ENCODE results near the gene COLEC12.
"Not testable (repeated sequence)": the region's sequence is repeated elsewhere in the genome, so short reads cannot be mapped to it uniquely, and the experiment has no call there.

COLEC12 gene

DNA sequence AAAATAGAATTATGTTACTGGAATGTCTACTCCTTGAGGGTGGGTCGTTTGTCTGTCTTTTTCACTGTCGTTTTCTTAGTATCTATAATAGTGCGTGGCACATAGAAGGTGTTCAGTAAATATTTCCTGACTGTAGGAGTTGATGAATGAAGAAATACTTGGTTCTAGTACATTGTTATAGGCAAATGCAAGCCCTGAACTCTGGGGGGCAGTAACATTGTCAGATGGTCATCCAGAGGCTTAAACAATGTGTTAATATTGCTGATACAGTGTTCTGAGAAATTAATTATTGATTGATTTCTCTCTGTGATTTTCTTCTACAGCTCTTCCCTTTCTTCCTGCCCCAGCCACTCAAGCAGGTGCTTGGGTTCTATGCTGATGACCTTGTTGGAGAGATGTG is 208.2 kb downstream of the COLEC12 start:
- DNase-seq (ENCODE audit: extremely low spot score): no peak
- ChIA-PET POLR2A (no interaction called here), CTCF (interaction anchor here (2.1 kb wide), 1 partner anchor 11 kb away, joined by 4 read pairs; no protein-coding TSS in a partner anchor)
- TF ChIP-seq, protein P1, sequence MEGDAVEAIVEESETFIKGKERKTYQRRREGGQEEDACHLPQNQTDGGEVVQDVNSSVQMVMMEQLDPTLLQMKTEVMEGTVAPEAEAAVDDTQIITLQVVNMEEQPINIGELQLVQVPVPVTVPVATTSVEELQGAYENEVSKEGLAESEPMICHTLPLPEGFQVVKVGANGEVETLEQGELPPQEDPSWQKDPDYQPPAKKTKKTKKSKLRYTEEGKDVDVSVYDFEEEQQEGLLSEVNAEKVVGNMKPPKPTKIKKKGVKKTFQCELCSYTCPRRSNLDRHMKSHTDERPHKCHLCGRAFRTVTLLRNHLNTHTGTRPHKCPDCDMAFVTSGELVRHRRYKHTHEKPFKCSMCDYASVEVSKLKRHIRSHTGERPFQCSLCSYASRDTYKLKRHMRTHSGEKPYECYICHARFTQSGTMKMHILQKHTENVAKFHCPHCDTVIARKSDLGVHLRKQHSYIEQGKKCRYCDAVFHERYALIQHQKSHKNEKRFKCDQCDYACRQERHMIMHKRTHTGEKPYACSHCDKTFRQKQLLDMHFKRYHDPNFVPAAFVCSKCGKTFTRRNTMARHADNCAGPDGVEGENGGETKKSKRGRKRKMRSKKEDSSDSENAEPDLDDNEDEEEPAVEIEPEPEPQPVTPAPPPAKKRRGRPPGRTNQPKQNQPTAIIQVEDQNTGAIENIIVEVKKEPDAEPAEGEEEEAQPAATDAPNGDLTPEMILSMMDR (IDR thresholded peaks at IDR 0.05; ENCODE audit: control extremely low read depth, extremely low read depth, low read depth, missing control alignments): no peak

DNA sequence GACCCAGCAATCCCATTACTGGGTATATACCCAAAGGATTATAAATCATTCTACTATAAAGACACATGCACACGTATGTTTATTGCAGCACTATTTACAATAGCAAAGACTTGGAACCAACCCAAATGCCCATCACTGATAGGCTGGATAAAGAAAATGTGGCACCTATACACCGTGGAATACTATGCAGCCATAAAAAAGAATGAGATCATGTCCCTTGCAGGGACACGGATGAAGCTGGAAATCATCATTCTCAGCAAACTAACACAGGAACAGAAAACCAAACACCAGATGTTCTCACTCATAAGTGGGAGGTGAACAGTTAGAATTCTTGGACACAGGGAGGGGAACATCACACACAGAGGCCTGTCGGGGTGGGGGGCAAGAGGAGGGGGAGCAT is 210.5 kb downstream of the COLEC12 start:
- POLR2A ChIA-PET; DNase-seq (ENCODE audit: extremely low spot score); CTCF ChIA-PET: not testable (repeated sequence)

DNA sequence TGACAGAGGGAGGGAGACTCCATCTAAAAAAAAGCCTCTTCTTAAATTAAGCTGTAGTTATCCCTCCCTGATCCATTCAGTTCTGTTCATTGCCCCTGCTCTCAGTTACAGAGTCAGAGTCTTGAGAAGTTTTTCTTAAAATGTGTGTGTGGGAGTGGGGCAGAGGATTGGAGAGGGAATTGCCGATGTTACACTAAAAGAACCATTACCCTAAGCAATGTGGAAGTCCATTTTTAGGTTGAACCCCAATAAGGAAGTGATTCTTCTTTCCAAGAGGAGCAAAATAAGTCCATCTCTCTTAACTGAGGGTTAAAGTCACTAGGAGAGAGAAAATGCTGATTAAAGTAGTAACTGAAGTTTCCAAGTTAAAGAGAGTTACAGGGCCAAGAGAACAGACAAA is 211.5 kb downstream of the COLEC12 start:
- ChIA-PET POLR2A (no interaction called here), CTCF (no interaction called here)
- DNase-seq (ENCODE audit: extremely low spot score): no peak
- TF ChIP-seq, protein P1 (IDR thresholded peaks at IDR 0.05; ENCODE audit: control extremely low read depth, extremely low read depth, low read depth, missing control alignments): no peak

DNA sequence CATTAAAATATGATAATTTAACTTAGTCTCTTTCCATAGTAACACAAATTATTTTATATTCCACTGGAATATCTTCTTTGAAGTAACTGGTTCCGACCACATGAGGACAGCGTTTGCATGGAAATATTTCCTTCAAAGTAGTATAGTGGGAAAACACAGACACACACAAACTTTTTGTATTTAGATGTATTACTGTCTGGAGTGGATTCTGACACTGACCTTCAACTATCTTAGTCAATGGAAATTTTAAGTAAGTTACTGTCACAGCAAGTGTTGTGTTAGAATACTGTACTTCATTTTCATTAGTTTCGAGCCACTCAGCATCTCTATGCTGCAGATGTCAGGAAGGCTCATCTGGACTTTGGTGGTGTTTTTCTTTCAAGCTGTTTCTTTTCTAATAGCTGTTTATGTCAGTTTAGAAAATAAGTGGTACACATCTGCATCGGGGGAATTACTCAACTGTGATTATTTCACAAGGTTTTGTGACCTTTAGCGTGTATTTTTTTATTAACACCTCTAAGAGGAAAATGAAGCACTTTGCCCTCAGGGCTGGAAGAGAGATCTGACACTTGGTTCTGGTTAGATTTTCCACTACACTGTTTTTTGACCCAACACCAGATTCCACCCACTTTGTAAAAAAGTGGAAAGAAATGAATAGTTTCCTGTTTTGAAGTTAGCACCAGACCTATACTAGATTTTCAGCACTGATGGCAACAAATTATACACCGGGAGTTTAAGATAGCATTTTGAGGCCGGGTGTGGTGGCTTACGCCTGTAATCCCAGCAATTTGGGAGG is 213.8 kb downstream of the COLEC12 start:
- ChIA-PET POLR2A (no interaction called here), CTCF (interaction anchor here (0.9 to 1.4 kb wide), 2 partner anchors 10 to 331 kb away, joined by 3 to 4 read pairs; no protein-coding TSS in a partner anchor)
- DNase-seq (ENCODE audit: extremely low spot score): no peak
- TF ChIP-seq, protein P1 (IDR thresholded peaks at IDR 0.05; ENCODE audit: control extremely low read depth, extremely low read depth, low read depth, missing control alignments): no peak

DNA sequence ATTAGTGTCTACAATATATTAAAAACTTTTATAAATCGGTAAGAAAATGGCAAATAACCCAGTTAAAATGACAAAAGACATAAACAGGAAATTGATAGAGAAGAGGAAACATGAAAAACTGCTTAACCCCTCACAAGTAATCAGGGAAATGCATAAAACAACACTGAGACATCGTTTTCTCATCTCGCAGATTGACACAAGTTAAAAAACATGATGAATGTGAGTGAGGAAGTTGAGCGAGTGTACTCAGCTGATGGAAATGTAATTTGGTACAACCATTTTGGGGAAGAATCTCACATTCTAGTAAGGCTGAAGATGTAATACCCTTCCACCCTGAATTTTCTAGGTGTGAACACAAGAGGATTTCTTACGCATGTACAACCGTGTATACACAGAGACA is 214.7 kb downstream of the COLEC12 start:
- TF ChIP-seq, protein P1 (IDR thresholded peaks at IDR 0.05; ENCODE audit: control extremely low read depth, extremely low read depth, low read depth, missing control alignments): no peak
- DNase-seq (ENCODE audit: extremely low spot score): no peak
- POLR2A ChIA-PET: no interaction called here
- CTCF ChIA-PET: no interaction called here

DNA sequence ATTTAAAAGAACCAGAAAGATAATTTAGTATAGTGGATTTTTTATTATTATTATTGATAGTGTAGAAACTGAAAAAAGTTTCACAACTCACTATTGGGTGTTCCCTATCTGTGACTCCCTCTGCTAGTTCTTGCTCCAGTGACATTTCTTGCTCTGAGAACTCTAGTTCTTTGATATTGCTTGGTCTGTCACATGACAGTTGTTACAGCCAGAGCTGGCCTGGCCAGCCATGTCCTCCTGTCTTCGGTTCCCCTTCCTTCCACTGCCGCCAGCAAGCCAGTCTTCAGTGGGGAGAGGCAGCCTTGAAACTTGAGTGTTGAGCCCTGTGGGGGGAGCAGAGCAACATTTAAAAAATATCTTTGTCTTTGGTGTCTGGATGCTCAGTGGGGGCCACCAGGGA is 225.0 kb downstream of the COLEC12 start:
- no peak for DNase-seq (ENCODE audit: extremely low spot score)
- TF ChIP-seq, protein P1 (IDR thresholded peaks at IDR 0.05; ENCODE audit: control extremely low read depth, extremely low read depth, low read depth, missing control alignments): no peak
- ChIA-PET POLR2A (no interaction called here), CTCF (no interaction called here)

DNA sequence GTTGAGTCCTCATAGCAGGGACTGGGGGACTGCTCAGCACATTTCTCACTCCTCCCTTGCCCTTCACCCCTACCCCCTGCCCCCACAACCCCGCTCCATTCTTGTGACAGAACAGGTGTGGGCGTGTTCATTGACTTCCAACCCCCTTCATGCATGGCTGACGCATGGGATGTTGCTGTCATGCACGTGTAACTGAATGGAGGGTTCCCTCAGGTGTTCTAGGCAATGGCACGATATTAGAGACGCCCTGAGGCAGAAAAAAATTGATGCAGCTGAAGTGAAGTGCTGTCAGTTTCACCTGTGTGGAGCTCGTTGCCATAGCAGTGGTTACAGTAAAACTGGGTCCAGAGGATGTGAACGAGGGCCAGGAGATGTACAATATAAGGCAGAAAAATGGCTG is 226.2 kb downstream of the COLEC12 start:
- POLR2A ChIA-PET: no interaction called here
- TF ChIP-seq, protein P1 (IDR thresholded peaks at IDR 0.05; ENCODE audit: control extremely low read depth, extremely low read depth, low read depth, missing control alignments): no peak
- DNase-seq (ENCODE audit: extremely low spot score): no peak
- CTCF ChIA-PET: interaction anchor here (1.0 kb wide), 1 partner anchor 13 kb away, joined by 3 read pairs; no protein-coding TSS in a partner anchor

Measured in GM10248 (cell line).